Measurements from ENCODE around the gene SUGCT. TPM values are rescaled to one million over a fixed set of nuclear protein-coding genes. Genes with fewer than 3 reads are reported as not detected.

SUGCT gene
- total and polyA plus RNA-seq, 8 donors = 0.87 to 8.0 (median 2.9) TPM; not detected in 1

- Histone ChIP-seq H3K36me3 (no peaks in the 10 kb centered on the region), H3K9me3 (no peaks in the 10 kb centered on the region), H3K4me1 (no peaks in the 10 kb centered on the region), H3K4me3 (no peak overlapping the region), H3K27ac (no peak overlapping the region), H3K27me3 (no peaks in the 10 kb centered on the region)
- 91 to 93% (median 91%) methylated on average over 2 of the region's 2 CpGs for WGBS, 5 donors
- intact Hi-C loops (cut with DNase I; ENCODE audit: low total_unique reads) = no loop called here
- no peak for DNase-seq
- TF ChIP-seq EP300 (IDR thresholded peaks at IDR 0.05) (no peak), POLR2AphosphoS5 (IDR thresholded peaks at IDR 0.05) (no peak), CTCF (IDR thresholded peaks at IDR 0.05) (no peak), POLR2A (IDR thresholded peaks at IDR 0.05) (no peak)
These were observed 239.8 kb downstream of the SUGCT start for GRCh38 chr7:40374575-40374974.

- WGBS, 5 donors = 91 to 94% (median 92%) methylated on average over 4 of the region's 4 CpGs
These were observed 245.3 kb downstream of the SUGCT start for GRCh38 chr7:40380111-40380510.

GRCh38 chr7:40382145-40382544 is 247.3 kb downstream of the SUGCT start:
- Histone ChIP-seq H3K27ac (no peak overlapping the region), H3K4me3 (no peak overlapping the region), H3K36me3 (no peaks in the 10 kb centered on the region), H3K27me3 (no peaks in the 10 kb centered on the region), H3K4me1 (no peaks in the 10 kb centered on the region), H3K9me3 (no peaks in the 10 kb centered on the region)
- TF ChIP-seq EP300 (IDR thresholded peaks at IDR 0.05) (no peak), CTCF (IDR thresholded peaks at IDR 0.05) (no peak), POLR2AphosphoS5 (IDR thresholded peaks at IDR 0.05) (no peak), POLR2A (IDR thresholded peaks at IDR 0.05) (no peak)
- 69 to 84% (median 72%) methylated on average over 1 of the region's 1 CpG for WGBS, 5 donors
- no peak for DNase-seq
- intact Hi-C loops (cut with DNase I; ENCODE audit: low total_unique reads) = no loop called here

More at GRCh38 chr7:40380111-40380510, 245.3 kb downstream of the SUGCT start:
- no peak for DNase-seq
- H3K27me3 ChIP-seq = no peaks in the 10 kb centered on the region
- no peaks in the 10 kb centered on the region for H3K9me3 ChIP-seq
- intact Hi-C loops (cut with DNase I; ENCODE audit: low total_unique reads) = no loop called here
- H3K4me1 ChIP-seq = no peaks in the 10 kb centered on the region
- no peak overlapping the region for H3K27ac ChIP-seq
- H3K4me3 ChIP-seq = no peak overlapping the region
- H3K36me3 ChIP-seq = no peaks in the 10 kb centered on the region
- TF ChIP-seq POLR2A (IDR thresholded peaks at IDR 0.05) (no peak), CTCF (IDR thresholded peaks at IDR 0.05) (no peak), POLR2AphosphoS5 (IDR thresholded peaks at IDR 0.05) (no peak), EP300 (IDR thresholded peaks at IDR 0.05) (no peak)

GRCh38 chr7:40393660-40394059 is 258.9 kb downstream of the SUGCT start:
- no peaks in the 10 kb centered on the region for H3K27me3 ChIP-seq
- TF ChIP-seq EP300 (IDR thresholded peaks at IDR 0.05) = no peak
- TF ChIP-seq POLR2AphosphoS5 (IDR thresholded peaks at IDR 0.05) = no peak
- TF ChIP-seq POLR2A (IDR thresholded peaks at IDR 0.05) = no peak
- TF ChIP-seq CTCF (IDR thresholded peaks at IDR 0.05) = no peak
- no peak for DNase-seq
- no peaks in the 10 kb centered on the region for H3K9me3 ChIP-seq
- intact Hi-C loops (cut with DNase I; ENCODE audit: low total_unique reads) = no loop called here
- H3K36me3 ChIP-seq = no peaks in the 10 kb centered on the region
- no peak overlapping the region for H3K4me3 ChIP-seq
- 71 to 85% (median 83%) methylated on average over 3 of the region's 3 CpGs for WGBS, 5 donors
- H3K27ac ChIP-seq = no peak overlapping the region
- no peaks in the 10 kb centered on the region for H3K4me1 ChIP-seq

Data from stomach (tissue), 9 donors.